Ectodermal cell (in vitro differentiated cells): ENCODE results near the gene COL9A3.

Experiments used
- H3K27ac ChIP-seq: 2 replicates; pipeline ENCODE4 v1.7.0; 2013; ENCODE audit warnings: mild to moderate bottlenecking, low read depth, low read length; ENCODE audit not compliant: insufficient read depth, poor library complexity, severe bottlenecking
- H3K27me3 ChIP-seq: 2 replicates; pipeline ENCODE4 v1.7.0; 2013; ENCODE audit warnings: mild to moderate bottlenecking, low read length; ENCODE audit not compliant: insufficient read depth, control insufficient read depth, poor library complexity, severe bottlenecking
- H3K36me3 ChIP-seq: one replicate; pipeline ENCODE4 v1.7.0; 2013; ENCODE audit warnings: low read length; ENCODE audit not compliant: control insufficient read depth, insufficient read depth
- H3K4me1 ChIP-seq: one replicate; pipeline ENCODE4 v1.7.0; 2013; ENCODE audit warnings: low read length; ENCODE audit not compliant: control insufficient read depth, insufficient read depth
- H3K4me3 ChIP-seq: 2 replicates; pipeline ENCODE4 v1.7.0; 2013; ENCODE audit warnings: low read depth, low read length, control low read depth; ENCODE audit not compliant: insufficient read depth
- H3K9me3 ChIP-seq: 2 replicates; pipeline ENCODE4 v1.7.0; 2013; ENCODE audit warnings: mild to moderate bottlenecking, low read length, moderate library complexity; ENCODE audit not compliant: control insufficient read depth
- WGBS, 2 experiments: methylation state at CpG; one replicate each; pipeline ENCODE4 v1.1.7; 2013; ENCODE audit warnings: missing lambda C conversion rate in 2 of 2; 5-methylcytosine and 5-hydroxymethylcytosine counted together

The COL9A3 gene

DNA sequence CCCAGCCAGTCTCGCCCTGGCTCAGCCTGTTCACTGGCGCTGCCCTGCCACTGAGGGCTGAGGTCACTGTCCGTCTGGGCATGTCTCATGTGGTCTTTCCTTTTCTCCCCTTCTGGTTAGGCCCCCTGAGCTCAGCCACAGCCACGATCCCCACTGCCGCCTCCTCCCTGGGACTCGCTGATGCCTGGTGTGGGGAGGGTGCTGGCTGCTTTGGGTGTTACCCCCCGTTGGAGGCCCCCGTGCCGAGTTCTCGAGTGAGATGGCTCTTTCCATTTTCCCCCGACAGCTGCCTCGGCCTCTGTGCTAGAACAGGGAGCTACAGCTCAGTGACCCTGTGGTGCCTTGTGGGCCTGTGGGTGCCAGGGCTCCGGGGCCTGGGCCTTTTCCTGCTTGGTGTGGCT, 59.7 kb downstream of the COL9A3 start:
- Histone ChIP-seq H3K4me1 (peaks cover 13% of the 10 kb centered on the region), H3K27me3 (peaks cover 3% of the 10 kb centered on the region), H3K9me3 (no peaks in the 10 kb centered on the region), H3K36me3 (no peaks in the 10 kb centered on the region), H3K27ac (no peak overlapping the region), H3K4me3 (no peak overlapping the region)
- 94 to 95% methylated on average over 13 of the region's 13 CpGs for WGBS, 2 experiments

DNA sequence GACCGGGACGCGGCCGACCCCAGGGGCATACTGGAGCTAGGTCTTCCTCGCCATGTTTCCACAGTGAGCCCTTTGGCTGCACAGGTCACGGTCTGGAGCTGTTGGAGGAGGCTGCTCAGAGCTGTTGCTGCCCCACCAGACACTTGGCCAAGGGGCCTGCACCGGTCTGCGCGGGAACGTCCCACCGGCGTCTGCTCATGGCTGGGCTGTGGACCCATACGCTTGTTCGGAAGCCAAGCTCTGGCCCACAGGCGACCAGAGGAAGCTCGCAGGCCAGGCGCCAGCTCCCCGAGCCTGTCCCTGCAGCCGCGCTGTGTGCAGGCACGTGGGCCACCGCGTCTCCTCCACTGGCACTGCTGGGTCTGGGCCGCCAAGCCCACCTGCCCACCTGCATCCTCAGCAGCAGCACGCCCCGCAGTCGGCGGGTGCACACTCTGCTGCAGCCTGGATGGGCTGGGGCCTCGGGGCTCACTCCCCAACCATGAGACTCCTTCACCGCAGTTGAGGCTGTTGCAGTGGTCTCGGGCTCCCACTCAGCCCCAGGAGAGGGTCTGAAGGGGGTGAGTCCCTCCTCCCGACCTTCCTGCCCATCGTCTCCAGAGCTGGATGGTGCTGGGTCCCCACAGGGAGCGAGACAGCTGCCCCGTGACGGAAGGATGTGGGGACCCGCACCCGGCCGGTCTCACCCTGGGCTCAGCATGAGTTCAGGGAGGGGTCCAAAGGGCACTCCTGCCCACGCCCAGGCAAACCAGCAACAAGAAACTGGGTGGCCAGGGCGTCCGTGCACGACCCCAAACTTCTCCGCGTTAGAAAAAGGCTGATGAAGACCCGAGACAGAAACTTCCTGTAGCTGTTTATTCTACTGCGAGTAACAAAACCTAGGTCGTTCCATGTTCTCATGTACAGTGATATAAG, 60.3 kb downstream of the COL9A3 start:
- Histone ChIP-seq H3K4me1 (peaks cover 13% of the 10 kb centered on the region), H3K27ac (no peak overlapping the region), H3K9me3 (no peaks in the 10 kb centered on the region), H3K4me3 (no peak overlapping the region), H3K36me3 (no peaks in the 10 kb centered on the region), H3K27me3 (peaks cover 3% of the 10 kb centered on the region)
- WGBS, 2 experiments = 93 to 94% methylated on average over 48 of the region's 48 CpGs

GRCh38 chr20:62878244-62879038, 61.6 kb downstream of the COL9A3 start:
- Histone ChIP-seq H3K36me3 (no peaks in the 10 kb centered on the region), H3K9me3 (no peaks in the 10 kb centered on the region), H3K4me3 (no peak overlapping the region), H3K27ac (no peak overlapping the region), H3K4me1 (peaks cover 13% of the 10 kb centered on the region), H3K27me3 (peaks cover 3% of the 10 kb centered on the region)
- 75% methylated on average over 18 to 19 of the region's 20 CpGs for WGBS, 2 experiments

DNA sequence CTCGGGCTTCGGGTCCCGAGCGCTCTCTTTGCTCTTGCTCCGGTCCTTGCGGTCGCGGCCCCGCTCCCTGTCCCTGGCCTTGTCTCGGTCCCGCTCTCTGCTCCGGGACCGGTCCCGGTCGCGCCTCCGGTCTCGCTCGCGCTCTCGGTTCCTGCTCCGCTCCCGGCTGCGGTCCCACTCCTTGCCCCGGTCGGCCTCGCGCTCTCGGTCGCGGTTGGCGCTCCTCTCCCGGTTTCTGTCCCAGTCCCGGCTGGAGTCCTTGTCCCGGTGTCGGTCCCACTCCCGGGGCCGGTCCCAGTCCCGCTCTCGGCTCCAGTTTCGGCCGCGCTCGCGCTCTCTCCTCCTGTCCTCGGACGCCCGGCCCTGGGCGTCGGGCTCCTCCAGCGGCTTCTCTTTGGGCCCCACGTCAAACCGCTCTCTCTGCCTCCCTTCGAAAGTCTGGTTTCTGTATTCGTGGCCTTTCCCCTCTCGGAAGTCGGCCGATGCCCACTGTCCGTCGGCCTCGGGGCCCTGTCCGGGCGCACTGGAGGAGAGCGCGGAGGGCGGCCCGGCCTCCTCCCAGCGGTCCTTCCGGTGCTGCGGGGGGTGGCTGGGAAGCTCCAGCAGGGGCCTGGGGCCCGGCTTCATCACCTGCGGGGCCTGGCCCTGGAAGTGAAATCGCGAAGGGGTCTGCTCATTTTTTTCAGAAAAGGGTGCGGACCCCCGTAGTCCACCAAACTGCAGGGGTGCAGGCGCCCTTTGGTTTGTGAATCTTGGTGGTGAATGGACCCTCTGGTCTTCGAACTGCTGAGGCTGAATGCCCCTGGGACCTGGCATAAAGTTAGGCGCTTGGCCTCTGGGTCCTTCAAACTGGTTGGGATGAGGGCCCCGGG, 62.7 kb downstream of the COL9A3 start:
- Histone ChIP-seq H3K27ac (no peak overlapping the region), H3K4me3 (no peak overlapping the region), H3K27me3 (peaks cover 2% of the 10 kb centered on the region), H3K36me3 (no peaks in the 10 kb centered on the region), H3K4me1 (peaks cover 13% of the 10 kb centered on the region), H3K9me3 (no peaks in the 10 kb centered on the region)
- 83 to 87% methylated on average over 80 of the region's 80 CpGs for WGBS, 2 experiments

DNA sequence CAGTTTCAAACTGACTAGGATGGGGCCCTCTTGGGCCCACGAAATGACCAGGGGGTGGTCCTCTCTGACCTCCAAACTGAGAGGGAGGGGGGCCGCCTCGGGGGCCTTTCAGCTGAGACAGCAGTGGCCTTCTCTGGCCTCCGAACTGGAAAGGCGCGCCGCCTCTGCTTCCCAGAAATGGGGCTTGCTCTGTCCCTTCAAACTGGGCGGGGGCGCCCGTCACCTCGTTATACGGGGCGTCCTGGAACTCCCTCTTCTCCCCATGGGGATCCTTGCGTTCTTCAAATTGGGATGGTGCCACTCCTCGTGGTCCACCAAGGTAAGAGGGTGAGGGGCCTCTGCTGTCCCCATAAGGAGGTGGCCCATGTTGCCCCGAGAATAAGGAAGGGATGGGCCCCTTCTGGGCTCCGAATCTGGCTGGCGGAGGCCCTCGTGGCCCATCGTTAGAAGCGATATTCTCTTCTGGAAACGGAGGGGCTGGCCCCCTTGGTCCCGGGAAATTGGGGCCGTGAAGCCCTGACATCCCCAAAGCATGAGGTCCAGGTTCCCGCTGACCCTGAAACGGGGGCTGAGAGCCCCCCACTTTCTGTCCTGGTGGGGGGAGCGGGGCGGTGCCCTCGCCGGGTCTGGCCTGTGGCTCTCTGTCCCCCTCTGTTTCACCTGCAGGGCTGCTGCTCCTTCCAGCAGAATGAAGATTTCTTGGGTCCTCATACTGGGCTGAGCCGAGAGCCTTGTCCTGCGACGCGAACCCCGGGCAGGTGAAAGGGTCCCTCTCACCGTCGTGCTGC, 63.5 kb downstream of the COL9A3 start:
- no peak overlapping the region for H3K27ac ChIP-seq
- no peak overlapping the region for H3K4me3 ChIP-seq
- no peaks in the 10 kb centered on the region for H3K36me3 ChIP-seq
- 95 to 96% methylated on average over 37 of the region's 37 CpGs for WGBS, 2 experiments
- H3K4me1 ChIP-seq = peaks cover 13% of the 10 kb centered on the region
- no peaks in the 10 kb centered on the region for H3K9me3 ChIP-seq
- no peaks in the 10 kb centered on the region for H3K27me3 ChIP-seq

- no peaks in the 10 kb centered on the region for H3K27me3 ChIP-seq
- no peaks in the 10 kb centered on the region for H3K36me3 ChIP-seq
- WGBS, 2 experiments = 94 to 96% methylated on average over 45 of the region's 45 CpGs
- no peak overlapping the region for H3K4me3 ChIP-seq
- H3K4me1 ChIP-seq = peaks cover 9% of the 10 kb centered on the region
- H3K9me3 ChIP-seq = no peaks in the 10 kb centered on the region
- no peak overlapping the region for H3K27ac ChIP-seq
Observed at GRCh38 chr20:62880935-62881661, 64.2 kb downstream of the COL9A3 start.

DNA sequence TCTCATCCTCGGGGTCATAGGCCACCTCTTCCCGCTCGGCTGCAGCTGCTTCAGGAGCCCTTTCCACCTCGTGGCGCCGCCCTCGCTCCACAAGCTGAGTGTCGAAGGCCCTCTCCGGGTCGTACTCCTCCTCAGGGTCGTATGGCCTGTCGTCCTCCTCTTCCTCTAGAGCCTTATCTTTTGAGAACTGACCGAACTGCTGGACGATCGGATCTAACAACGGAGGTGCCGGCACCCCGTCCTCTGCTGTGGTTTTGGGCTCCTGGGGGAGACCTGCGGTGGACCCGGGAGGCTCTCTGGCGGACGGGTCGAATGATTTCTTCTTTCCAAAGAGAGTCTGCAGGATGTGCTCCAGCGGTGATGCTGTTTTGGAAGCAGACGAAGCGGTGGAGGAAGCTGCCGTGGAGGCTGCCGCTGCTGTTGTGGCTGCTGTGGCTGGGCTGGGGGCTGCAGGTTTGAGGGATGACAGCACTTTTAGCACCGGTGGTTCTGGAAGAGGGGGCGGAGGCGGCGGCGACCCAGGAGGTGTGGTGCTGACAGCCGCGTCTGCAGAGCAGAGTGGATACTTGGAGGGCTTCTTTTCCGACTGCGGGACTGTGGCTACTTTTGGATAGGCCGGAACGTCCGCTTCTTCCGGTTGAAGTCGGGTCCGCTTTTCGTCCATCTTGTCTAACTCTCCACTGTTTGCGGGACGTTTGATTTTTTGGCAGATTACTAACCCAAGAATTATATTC, 65.0 kb downstream of the COL9A3 start:
- H3K9me3 ChIP-seq = no peaks in the 10 kb centered on the region
- WGBS, 2 experiments = 95% methylated on average over 46 of the region's 46 CpGs
- no peaks in the 10 kb centered on the region for H3K36me3 ChIP-seq
- H3K27me3 ChIP-seq = no peaks in the 10 kb centered on the region
- no peak overlapping the region for H3K27ac ChIP-seq
- H3K4me1 ChIP-seq = peaks cover 9% of the 10 kb centered on the region
- no peak overlapping the region for H3K4me3 ChIP-seq

DNA sequence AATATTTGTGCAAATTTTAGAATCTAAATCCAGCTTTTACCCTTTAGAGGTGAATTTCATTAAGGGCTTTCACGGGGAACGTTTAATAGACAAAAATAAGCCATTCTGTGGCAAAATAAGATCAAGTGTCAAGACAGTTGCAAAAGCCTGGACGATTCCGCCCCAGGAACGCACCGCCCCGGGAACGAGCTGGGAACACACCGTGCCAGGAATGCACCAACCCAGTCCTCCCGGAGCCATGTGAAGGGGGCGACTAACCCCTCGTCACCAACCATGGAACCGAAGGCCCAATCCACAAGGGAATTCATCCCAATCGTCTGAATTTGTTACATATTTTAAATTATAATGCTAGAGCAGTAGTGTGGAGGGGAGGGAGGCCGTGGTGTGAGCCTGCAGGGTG, 65.6 kb downstream of the COL9A3 start:
- 95 to 96% methylated on average over 14 to 15 of the region's 15 CpGs for WGBS, 2 experiments
- Histone ChIP-seq H3K36me3 (peaks cover under 1% of the 10 kb centered on the region), H3K27ac (no peak overlapping the region), H3K4me1 (peaks cover 9% of the 10 kb centered on the region), H3K9me3 (no peaks in the 10 kb centered on the region), H3K27me3 (no peaks in the 10 kb centered on the region), H3K4me3 (no peak overlapping the region)
